Measurements from ENCODE around the gene LRP4.
A peak's percentile ranks its signal among the peaks of the same experiment; 100 is the strongest.
"Not testable (repeated sequence)": the region's sequence is repeated elsewhere in the genome, so short reads cannot be mapped to it uniquely, and the experiment has no call there.

The LRP4 gene

GRCh38 chr11:46918083-46918787, at the start of gene LRP4:
LRP4 (minus strand) TSS chr11:46918550; CDS start chr11:46918379, 171 bp downstream.
- no peak for DNase-seq (ENCODE audit: low read depth)

- DNase-seq (ENCODE audit: low read depth), result no peak
These were observed 49.6 kb upstream of the LRP4 start for GRCh38 chr11:46967962-46968361.

GRCh38 chr11:46966773-46967172, 48.4 kb upstream of the LRP4 start:
- DNase-seq (ENCODE audit: low read depth), result no peak

- no peak for DNase-seq (ENCODE audit: low read depth)
These were observed 45.5 kb upstream of the LRP4 start for GRCh38 chr11:46963844-46964243.

- DNase-seq (ENCODE audit: low read depth), result not testable (repeated sequence)
These were observed 43.5 kb upstream of the LRP4 start for GRCh38 chr11:46961886-46962285.

- DNase-seq (ENCODE audit: low read depth), result no peak
These were observed 42.7 kb upstream of the LRP4 start for GRCh38 chr11:46961041-46961440.

- no peak for DNase-seq (ENCODE audit: low read depth)
These were observed 40.4 kb upstream of the LRP4 start for GRCh38 chr11:46958777-46959176.

- DNase-seq (ENCODE audit: low read depth), result no peak
These were observed 34.7 kb upstream of the LRP4 start for GRCh38 chr11:46953093-46953492.

GRCh38 chr11:46952553-46952952, 34.2 kb upstream of the LRP4 start:
- DNase-seq (ENCODE audit: low read depth), result no peak

- DNase-seq (ENCODE audit: low read depth), result peak; percentile 21
These were observed 33.5 kb upstream of the LRP4 start for GRCh38 chr11:46951864-46952263.

- no peak for DNase-seq (ENCODE audit: low read depth)
These were observed 30.9 kb upstream of the LRP4 start for GRCh38 chr11:46949297-46949696.

GRCh38 chr11:46948378-46949131, 30.2 kb upstream of the LRP4 start:
- DNase-seq (ENCODE audit: low read depth), result peak; percentile 77

GRCh38 chr11:46947399-46948077, 29.2 kb upstream of the LRP4 start:
- DNase-seq (ENCODE audit: low read depth), result no peak

GRCh38 chr11:46944356-46945075, 26.2 kb upstream of the LRP4 start:
- DNase-seq (ENCODE audit: low read depth), result no peak

- no peak for DNase-seq (ENCODE audit: low read depth)
These were observed 23.8 kb upstream of the LRP4 start for GRCh38 chr11:46942172-46942571.

- peak; percentile 90 for DNase-seq (ENCODE audit: low read depth)
These were observed 18.1 kb upstream of the LRP4 start, which contains the start of gene CSTPP1 for GRCh38 chr11:46936138-46937110. CSTPP1 (plus strand) TSS chr11:46936761; CDS start chr11:46936806, 45 bp downstream.

- DNase-seq (ENCODE audit: low read depth), result peak; percentile 78
These were observed 11.7 kb upstream of the LRP4 start for GRCh38 chr11:46930089-46930488.

- not testable (repeated sequence) for DNase-seq (ENCODE audit: low read depth)
These were observed 10.4 kb upstream of the LRP4 start for GRCh38 chr11:46928701-46929100.

- DNase-seq (ENCODE audit: low read depth), result not testable (repeated sequence)
These were observed 9.6 kb upstream of the LRP4 start for GRCh38 chr11:46927928-46928327.

- peak; percentile 96 for DNase-seq (ENCODE audit: low read depth)
These were observed 2.4 kb upstream of the LRP4 start for GRCh38 chr11:46920755-46921154.

All from amniotic epithelial cell (primary cell).